CD4-positive, alpha-beta memory T cell (primary cell): ENCODE results near the gene INPP5A. TPM values are rescaled to one million over a fixed set of nuclear protein-coding genes. Genes with fewer than 3 reads are reported as not detected.
"Not testable (repeated sequence)": the region's sequence is repeated elsewhere in the genome, so short reads cannot be mapped to it uniquely, and the experiment has no call there.

Experiments
- CTCF ChIA-PET: fragments of 350-600 bp; sonication (Branson Sonifier 250); formaldehyde crosslinking; loops from one replicate; lab custom pipeline; 2021; ENCODE audit warnings: inconsistent platforms; ENCODE audit not compliant: partially characterized antibody; lab: Charles Lee
- POLR2A ChIA-PET: fragments of 350-600 bp; sonication (Branson Sonifier 250); formaldehyde crosslinking; loops from one replicate; lab custom pipeline; 2021; ENCODE audit not compliant: partially characterized antibody; lab: Charles Lee
- DNase-seq, 5 donors: peaks; one replicate each; pipeline versions ENCODE4 v3.0.0 to v3.0.0-alpha.2; 2020 to 2022; ENCODE audit warnings: mixed read lengths in 1 of 5
- H3K27ac ChIP-seq: one replicate; pipeline ENCODE4 v1.7.0; 2013; ENCODE audit warnings: low read depth, low read length
- H3K27me3 ChIP-seq: 2 replicates; pipeline ENCODE4 v1.7.0; 2013; ENCODE audit warnings: mild to moderate bottlenecking, low read length, moderate library complexity; ENCODE audit not compliant: insufficient read depth
- H3K36me3 ChIP-seq: 2 replicates; pipeline ENCODE4 v1.7.0; 2013; ENCODE audit warnings: mild to moderate bottlenecking, low read length, moderate library complexity; ENCODE audit not compliant: insufficient read depth
- H3K4me1 ChIP-seq: 2 replicates; pipeline ENCODE4 v1.7.0; 2013; ENCODE audit warnings: mild to moderate bottlenecking, low read length, moderate library complexity; ENCODE audit not compliant: insufficient read depth
- H3K4me3 ChIP-seq, 2 donors: one replicate each; pipeline ENCODE4 v1.7.0; 2013; ENCODE audit warnings: low read length in 2 of 2, mild to moderate bottlenecking in 1 of 2
- H3K9me3 ChIP-seq, 2 donors: one replicate each; pipeline ENCODE4 v1.7.0; 2013; ENCODE audit warnings: low read length in 2 of 2, control low read depth in 1 of 2; ENCODE audit not compliant: control insufficient read depth in 1 of 2
- H3K27ac Mint-ChIP-seq, 7 donors: one replicate each; pipeline ENCODE4 v1.8.0; 2020 to 2021; ENCODE audit warnings: mixed read lengths in 7 of 7, mild to moderate bottlenecking in 6 of 7, inconsistent platforms in 3 of 7, moderate library complexity in 3 of 7
- H3K27me3 Mint-ChIP-seq, 2 donors: one replicate each; pipeline ENCODE4 v1.8.0; 2020 to 2021; ENCODE audit warnings: mixed read lengths in 2 of 2
- H3K36me3 Mint-ChIP-seq, 2 donors: one replicate each; pipeline ENCODE4 v1.8.0; 2020 to 2021; ENCODE audit warnings: mixed read lengths in 2 of 2, inconsistent platforms in 1 of 2, mild to moderate bottlenecking in 1 of 2
- H3K4me1 Mint-ChIP-seq, 4 donors: one replicate each; pipeline ENCODE4 v1.8.0; 2020 to 2021; ENCODE audit warnings: mixed read lengths in 4 of 4, mild to moderate bottlenecking in 1 of 4
- H3K4me3 Mint-ChIP-seq, 8 donors: one replicate each; pipeline ENCODE4 v1.8.0; 2020 to 2021; ENCODE audit warnings: mixed read lengths in 8 of 8, mild to moderate bottlenecking in 7 of 8, moderate library complexity in 6 of 8, inconsistent platforms in 3 of 8
- H3K9me3 Mint-ChIP-seq, 8 donors: one replicate each; pipeline ENCODE4 v1.8.0; 2020 to 2021; ENCODE audit warnings: mixed read lengths in 8 of 8, mild to moderate bottlenecking in 5 of 8, inconsistent platforms in 3 of 8, moderate library complexity in 1 of 8
- intact Hi-C: fragments of 100-400 bp; cut with micrococcal nuclease; formaldehyde crosslinking; loops from one replicate; pipeline ENCODE4 v1.15.1; 2023
- polyA plus RNA-seq, 2 donors: library from polyadenylated mRNA; unstranded; fragments of 300-500 nt; fragmentation: Illumina TruSeq; gene quantifications; one replicate each; pipeline ENCODE4 v1.2.3, GENCODE V29; 2021
- total RNA-seq, 2 experiments: library from RNA; stranded (reverse); gene quantifications; one replicate each; pipeline ENCODE4 v1.2.3, GENCODE V29; 2021

INPP5A gene
- total and polyA plus RNA-seq, 4 experiments from 2014 or later = 0.61 to 19.3 (median 10.8) TPM

DNA sequence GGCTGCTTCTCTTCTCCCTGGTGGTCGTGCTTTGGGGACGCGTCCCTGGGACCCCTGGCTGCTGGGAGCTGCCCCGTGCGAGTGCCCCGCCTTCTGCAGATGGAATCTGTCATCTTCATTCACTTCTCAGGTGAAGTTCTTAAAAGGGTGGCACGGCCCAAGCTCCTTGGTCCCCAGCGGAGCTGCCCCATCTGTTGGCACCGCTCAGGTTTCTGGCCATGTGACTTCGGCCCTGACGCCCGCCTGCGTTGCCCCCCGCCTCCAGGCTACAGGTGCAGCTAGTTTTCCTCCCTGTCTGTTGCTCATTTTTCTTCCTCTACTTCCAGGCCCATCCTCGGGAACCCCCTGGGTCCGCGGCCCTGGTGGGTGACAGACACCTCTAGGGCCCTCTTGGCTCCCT, 255.2 kb downstream of the INPP5A start:
- Mint-ChIP-seq H3K9me3 (peaks cover 0 to 2% (median 0%) of the 10 kb centered on the region in 8 donors), H3K27me3 (peaks cover 0 to 6% of the 10 kb centered on the region in 2 donors), H3K27ac (no peak overlapping the region), H3K4me1 (no peaks in the 10 kb centered on the region), H3K36me3 (no peaks in the 10 kb centered on the region), H3K4me3 (no peak overlapping the region)
- Histone ChIP-seq H3K9me3 (no peaks in the 10 kb centered on the region), H3K4me3 (no peak overlapping the region), H3K4me1 (no peaks in the 10 kb centered on the region), H3K36me3 (no peaks in the 10 kb centered on the region), H3K27me3 (no peaks in the 10 kb centered on the region), H3K27ac (no peak overlapping the region)
- POLR2A ChIA-PET = no interaction called here
- CTCF ChIA-PET = no interaction called here
- intact Hi-C loops = no loop called here
- DNase-seq = no peak

GRCh38 chr10:132793213-132793612, 255.6 kb downstream of the INPP5A start:
- no peaks in the 10 kb centered on the region for H3K36me3 Mint-ChIP-seq
- DNase-seq = no peak
- POLR2A ChIA-PET = no interaction called here
- H3K27me3 Mint-ChIP-seq = peaks cover 0 to 6% of the 10 kb centered on the region in 2 donors
- no peak overlapping the region for H3K27ac Mint-ChIP-seq
- H3K4me3 ChIP-seq = no peak overlapping the region
- no peaks in the 10 kb centered on the region for H3K27me3 ChIP-seq
- H3K36me3 ChIP-seq = no peaks in the 10 kb centered on the region
- H3K4me3 Mint-ChIP-seq = no peak overlapping the region
- no peaks in the 10 kb centered on the region for H3K4me1 Mint-ChIP-seq
- H3K4me1 ChIP-seq = no peaks in the 10 kb centered on the region
- no peaks in the 10 kb centered on the region for H3K9me3 ChIP-seq
- no peak overlapping the region for H3K27ac ChIP-seq
- intact Hi-C loops = no loop called here
- CTCF ChIA-PET = no interaction called here
- peaks cover 0 to 2% (median 0%) of the 10 kb centered on the region in 8 donors for H3K9me3 Mint-ChIP-seq

DNA sequence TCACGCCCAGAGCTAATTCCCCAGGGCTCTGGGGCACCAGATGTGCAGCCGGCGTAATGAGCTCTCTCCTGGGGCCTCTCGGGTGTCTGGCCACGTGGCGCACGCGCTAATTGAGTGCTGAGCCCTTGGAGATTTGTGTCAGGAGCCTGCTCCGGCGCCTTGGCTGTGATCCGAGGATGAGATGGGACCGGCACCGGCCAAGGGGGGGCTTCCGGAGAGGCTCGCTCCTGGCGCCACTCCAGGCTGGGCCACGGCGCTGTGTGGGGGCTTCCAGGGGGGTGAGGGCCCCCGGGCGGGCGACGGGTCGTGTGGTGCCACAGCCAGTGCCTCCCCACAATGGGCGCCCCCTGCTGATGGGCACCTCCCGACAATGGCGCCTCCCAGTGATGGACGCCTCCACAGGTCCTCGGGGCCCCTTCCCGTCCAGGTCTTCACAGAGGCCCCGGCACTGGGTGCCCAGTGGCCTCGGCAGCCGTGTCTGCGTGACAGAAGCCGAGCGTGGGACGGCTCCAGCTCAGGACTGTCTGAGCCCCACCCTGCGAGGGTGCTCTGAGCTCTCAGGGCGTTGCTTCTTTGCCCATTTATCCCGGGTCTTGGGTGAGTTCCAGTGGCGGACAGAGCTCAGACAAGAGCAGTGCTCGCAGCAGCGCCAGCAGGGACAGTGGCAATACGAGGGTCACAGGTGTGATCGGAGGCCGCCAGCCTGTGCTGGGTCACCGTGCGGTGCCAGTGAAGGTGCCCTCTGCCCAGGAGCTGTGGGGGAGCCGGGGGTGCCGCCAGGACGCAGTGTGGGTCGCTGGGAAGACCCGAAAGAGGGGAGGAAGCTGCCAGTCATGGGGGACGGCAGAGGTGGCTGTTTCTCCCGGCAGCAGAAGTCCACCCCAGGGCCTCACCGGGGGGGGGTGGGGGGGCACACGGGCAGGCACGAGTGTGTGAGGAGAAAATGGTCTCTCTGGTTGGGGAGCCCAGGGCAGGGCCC, 256.6 kb downstream of the INPP5A start:
- ChIA-PET POLR2A (no interaction called here), CTCF (no interaction called here)
- no peaks in the 10 kb centered on the region for H3K4me1 ChIP-seq
- no peak for DNase-seq
- Mint-ChIP-seq H3K4me1 (no peaks in the 10 kb centered on the region), H3K27me3 (peaks cover 0 to 3% of the 10 kb centered on the region in 2 donors), H3K4me3 (no peak overlapping the region), H3K27ac (no peak overlapping the region), H3K9me3 (peaks cover 0 to 2% (median 0%) of the 10 kb centered on the region in 8 donors), H3K36me3 (no peaks in the 10 kb centered on the region)
- no peaks in the 10 kb centered on the region for H3K9me3 ChIP-seq
- intact Hi-C loops = no loop called here
- no peak overlapping the region for H3K4me3 ChIP-seq
- H3K36me3 ChIP-seq = no peaks in the 10 kb centered on the region
- no peak overlapping the region for H3K27ac ChIP-seq
- no peaks in the 10 kb centered on the region for H3K27me3 ChIP-seq

GRCh38 chr10:132796846-132797245, 259.3 kb downstream of the INPP5A start:
- no peak overlapping the region for H3K27ac Mint-ChIP-seq

GRCh38 chr10:132797986-132798385, 260.4 kb downstream of the INPP5A start:
- H3K4me1 ChIP-seq, H3K9me3 Mint-ChIP-seq, H3K27me3 Mint-ChIP-seq, H3K4me3 Mint-ChIP-seq, H3K27ac Mint-ChIP-seq, H3K9me3 ChIP-seq, H3K27ac ChIP-seq, intact Hi-C loops, H3K36me3 ChIP-seq, H3K36me3 Mint-ChIP-seq, H3K4me1 Mint-ChIP-seq, H3K4me3 ChIP-seq, DNase-seq, CTCF ChIA-PET, H3K27me3 ChIP-seq, POLR2A ChIA-PET: not testable (repeated sequence)

More at GRCh38 chr10:132796846-132797245, 259.3 kb downstream of the INPP5A start:
- H3K36me3 ChIP-seq = no peaks in the 10 kb centered on the region
- no peak overlapping the region for H3K4me3 Mint-ChIP-seq
- no peaks in the 10 kb centered on the region for H3K27me3 Mint-ChIP-seq
- no peaks in the 10 kb centered on the region for H3K4me1 Mint-ChIP-seq
- no peak overlapping the region for H3K4me3 ChIP-seq
- ChIA-PET CTCF (no interaction called here), POLR2A (no interaction called here)
- peaks cover 0 to 2% (median 0%) of the 10 kb centered on the region in 8 donors for H3K9me3 Mint-ChIP-seq
- no peaks in the 10 kb centered on the region for H3K4me1 ChIP-seq
- no peaks in the 10 kb centered on the region for H3K27me3 ChIP-seq
- intact Hi-C loops = no loop called here
- H3K27ac ChIP-seq = no peak overlapping the region
- H3K9me3 ChIP-seq = no peaks in the 10 kb centered on the region
- no peaks in the 10 kb centered on the region for H3K36me3 Mint-ChIP-seq
- DNase-seq = no peak

- Histone ChIP-seq H3K36me3 (no peaks in the 10 kb centered on the region), H3K4me3 (no peak overlapping the region), H3K27me3 (no peaks in the 10 kb centered on the region), H3K4me1 (no peaks in the 10 kb centered on the region), H3K9me3 (no peaks in the 10 kb centered on the region), H3K27ac (no peak overlapping the region)
- Mint-ChIP-seq H3K36me3 (no peaks in the 10 kb centered on the region), H3K4me1 (peaks cover 0 to under 1% (median 0%) of the 10 kb centered on the region in 4 donors), H3K9me3 (peaks cover 0 to 2% (median 0%) of the 10 kb centered on the region in 8 donors), H3K27ac (no peak overlapping the region), H3K27me3 (peaks cover 0 to under 1% of the 10 kb centered on the region in 2 donors), H3K4me3 (no peak overlapping the region)
- ChIA-PET POLR2A (no interaction called here), CTCF (no interaction called here)
- intact Hi-C loops = no loop called here
- no peak for DNase-seq
Observed at GRCh38 chr10:132798403-132798802, 260.8 kb downstream of the INPP5A start.

GRCh38 chr10:132798876-132799275, 261.3 kb downstream of the INPP5A start:
- POLR2A ChIA-PET = no interaction called here
- peaks cover 0 to 2% of the 10 kb centered on the region in 2 donors for H3K27me3 Mint-ChIP-seq

More at GRCh38 chr10:132798876-132799275, 261.3 kb downstream of the INPP5A start:
- Histone ChIP-seq H3K27ac (no peak overlapping the region), H3K36me3 (no peaks in the 10 kb centered on the region), H3K27me3 (no peaks in the 10 kb centered on the region), H3K4me1 (no peaks in the 10 kb centered on the region), H3K9me3 (no peaks in the 10 kb centered on the region), H3K4me3 (no peak overlapping the region)
- CTCF ChIA-PET = no interaction called here
- no peak for DNase-seq
- intact Hi-C loops = no loop called here
- peaks cover 0 to 2% (median 0%) of the 10 kb centered on the region in 8 donors for H3K9me3 Mint-ChIP-seq
- H3K4me1 Mint-ChIP-seq = peaks cover 0 to 2% (median 0%) of the 10 kb centered on the region in 4 donors
- no peaks in the 10 kb centered on the region for H3K36me3 Mint-ChIP-seq
- no peak overlapping the region for H3K27ac Mint-ChIP-seq
- no peak overlapping the region for H3K4me3 Mint-ChIP-seq
